Mesenteric fat pad (tissue), 1 donor: ENCODE data around the gene TRIM32. TPM values are rescaled to one million over a fixed set of nuclear protein-coding genes. Genes with fewer than 3 reads are reported as not detected.

ENCODE experiments used
- DNase-seq: peaks from one replicate; pipeline ENCODE4 v3.0.0-alpha.2; 2020; ENCODE audit warnings: low spot score
- long read RNA-seq: library from polyadenylated mRNA; unstranded; transcript quantifications from one replicate; pipeline ENCODE4 v2.0.0, GENCODE V29; 2020
- total RNA-seq: library from RNA; stranded (reverse); fragmentation: NEBNext Ultra II Directional; extraction: Animal tissue kit (Norgen Biotek cat#: 25700); gene quantifications from one replicate; pipeline ENCODE4 v1.2.1, GENCODE V29; 2021
- donor health status: DM: yes; HTN: yes; CAD: no.

The TRIM32 gene, protein sequence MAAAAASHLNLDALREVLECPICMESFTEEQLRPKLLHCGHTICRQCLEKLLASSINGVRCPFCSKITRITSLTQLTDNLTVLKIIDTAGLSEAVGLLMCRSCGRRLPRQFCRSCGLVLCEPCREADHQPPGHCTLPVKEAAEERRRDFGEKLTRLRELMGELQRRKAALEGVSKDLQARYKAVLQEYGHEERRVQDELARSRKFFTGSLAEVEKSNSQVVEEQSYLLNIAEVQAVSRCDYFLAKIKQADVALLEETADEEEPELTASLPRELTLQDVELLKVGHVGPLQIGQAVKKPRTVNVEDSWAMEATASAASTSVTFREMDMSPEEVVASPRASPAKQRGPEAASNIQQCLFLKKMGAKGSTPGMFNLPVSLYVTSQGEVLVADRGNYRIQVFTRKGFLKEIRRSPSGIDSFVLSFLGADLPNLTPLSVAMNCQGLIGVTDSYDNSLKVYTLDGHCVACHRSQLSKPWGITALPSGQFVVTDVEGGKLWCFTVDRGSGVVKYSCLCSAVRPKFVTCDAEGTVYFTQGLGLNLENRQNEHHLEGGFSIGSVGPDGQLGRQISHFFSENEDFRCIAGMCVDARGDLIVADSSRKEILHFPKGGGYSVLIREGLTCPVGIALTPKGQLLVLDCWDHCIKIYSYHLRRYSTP
- 19.8 TPM for total RNA-seq
- long read RNA-seq, transcript TRIM32-201 (2 exons, 3,688 nt), result minor isoform, 10 of 28 reads
- long read RNA-seq, transcript TRIM32-203 (2 exons, 3,717 nt), result major isoform, 12 of 28 reads
- long read RNA-seq, partial matches to known transcripts, result 5 of 28 reads
- long read RNA-seq, other reads (novel, unspliced or antisense), result 1 of 28 reads

- DNase-seq, result peak; percentile 97
These were observed at the start of gene TRIM32 for GRCh38 chr9:116687074-116687753. Gene TRIM32, plus strand, starts transcription at chr9:116687305. Its CDS starts 10,438 bp downstream, at chr9:116697743.

- DNase-seq, result no peak
These were observed 47.8 kb upstream of the TRIM32 start for GRCh38 chr9:116639251-116639741.

DNA sequence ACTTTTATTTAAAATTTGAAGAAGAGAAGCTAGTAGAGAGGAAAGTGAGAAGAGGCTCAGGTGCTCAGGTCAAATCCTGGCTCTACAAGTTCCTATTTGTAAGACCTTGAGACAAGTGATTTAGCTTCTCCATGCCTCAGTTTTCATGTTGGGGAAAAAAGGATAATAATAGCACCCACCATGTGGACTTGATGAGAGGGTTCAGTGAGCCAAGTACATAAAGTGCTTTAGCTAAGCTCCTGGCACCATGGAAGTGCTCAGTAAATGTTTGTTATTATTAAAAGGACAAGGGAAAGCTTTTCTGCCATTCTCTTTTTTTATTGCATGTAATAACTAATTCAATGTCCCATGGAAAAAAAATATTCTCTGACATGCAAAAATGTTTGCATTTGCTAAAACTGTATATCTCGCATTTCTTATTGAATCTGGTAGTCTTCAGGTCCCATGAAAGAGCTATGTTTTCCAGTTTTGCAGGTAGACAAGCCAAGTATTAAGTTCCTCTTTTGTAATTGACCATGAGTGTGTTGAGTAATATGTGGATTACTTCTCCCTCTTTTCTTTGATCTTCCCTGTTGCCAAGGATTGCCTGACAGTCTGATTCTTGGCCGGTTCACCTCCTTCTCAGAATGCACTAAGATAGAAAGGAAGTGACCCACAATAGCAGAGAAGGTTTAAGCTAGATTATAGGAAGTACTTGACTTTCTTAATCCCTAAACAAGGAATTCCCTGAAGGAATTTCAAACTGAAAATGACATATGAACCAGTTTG is 45.6 kb upstream of the TRIM32 start:
- DNase-seq, result no peak

DNA sequence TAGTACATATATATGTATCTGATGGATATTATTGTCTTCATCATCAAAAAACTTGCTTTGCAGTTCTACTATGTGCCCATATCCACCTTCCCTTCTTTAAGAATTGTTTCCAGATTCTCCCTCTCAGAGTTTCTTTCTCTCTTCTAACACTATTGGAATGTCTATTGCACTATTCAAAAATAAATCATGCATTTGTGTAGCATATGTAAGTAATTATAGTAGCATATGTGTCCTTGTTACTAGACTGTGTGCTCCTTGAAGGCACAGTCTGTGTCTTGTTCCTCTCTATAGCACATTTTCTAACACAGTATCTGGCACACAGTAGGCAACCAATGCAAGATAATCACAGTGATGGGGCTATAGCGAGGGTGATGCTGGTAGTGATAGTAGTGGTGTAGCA is 43.4 kb upstream of the TRIM32 start:
- no peak for DNase-seq

DNA sequence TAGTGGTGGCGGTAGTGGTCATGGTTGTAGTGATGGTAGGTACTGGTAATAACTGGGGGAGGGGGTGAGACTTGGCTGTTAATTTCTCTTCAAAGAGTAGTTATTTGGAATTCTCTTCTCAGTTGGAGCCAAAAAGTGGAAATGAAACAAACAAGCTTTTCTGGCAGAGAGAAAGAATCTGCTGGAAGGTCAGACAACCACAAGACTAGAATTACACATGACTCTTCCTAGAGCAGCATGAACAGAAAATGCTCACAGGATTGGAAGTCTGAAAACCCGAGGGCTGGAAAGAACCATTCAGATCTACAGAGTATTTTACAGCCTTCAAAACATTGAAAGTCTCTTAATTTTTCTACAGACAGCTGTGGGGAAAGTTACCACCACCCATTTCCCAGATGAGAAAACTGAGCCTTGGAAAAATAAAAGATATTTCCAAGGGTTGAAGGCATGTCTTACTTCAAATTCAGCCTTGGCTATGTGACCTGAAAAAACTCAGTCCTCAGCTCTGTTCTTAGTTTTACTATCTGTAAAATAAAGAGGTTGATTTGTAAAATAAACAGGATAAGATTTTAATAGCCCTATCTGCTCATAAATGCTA is 42.9 kb upstream of the TRIM32 start:
- no peak for DNase-seq

GRCh38 chr9:116646661-116647514 is 40.2 kb upstream of the TRIM32 start:
- DNase-seq, result no peak

- no peak for DNase-seq
These were observed 39.6 kb upstream of the TRIM32 start for GRCh38 chr9:116647515-116647809.

GRCh38 chr9:116653348-116654058 is 33.6 kb upstream of the TRIM32 start:
- DNase-seq, result no peak

- no peak for DNase-seq
These were observed 33.1 kb upstream of the TRIM32 start for GRCh38 chr9:116654059-116654355.

GRCh38 chr9:116656501-116656971 is 30.6 kb upstream of the TRIM32 start:
- DNase-seq, result no peak

DNA sequence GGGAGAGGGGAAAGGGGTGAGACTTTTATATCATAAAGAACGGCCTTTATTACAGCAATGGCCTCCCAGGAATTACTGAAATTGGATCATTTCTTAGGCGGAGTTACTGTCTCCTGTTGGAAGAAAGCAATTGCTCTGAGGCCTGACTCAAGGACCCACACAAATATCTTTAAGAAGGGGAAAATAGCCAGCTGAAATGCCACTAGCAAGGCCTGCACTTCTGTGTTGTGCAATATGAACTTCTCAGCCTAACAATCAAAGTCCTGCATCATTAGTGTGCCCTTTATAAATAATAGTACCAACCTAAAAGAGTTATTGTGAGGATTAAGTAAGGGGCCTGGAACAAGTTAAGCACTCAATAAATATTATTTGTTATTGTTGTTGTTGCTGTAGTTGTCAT is 30.1 kb upstream of the TRIM32 start:
- DNase-seq, result no peak

DNA sequence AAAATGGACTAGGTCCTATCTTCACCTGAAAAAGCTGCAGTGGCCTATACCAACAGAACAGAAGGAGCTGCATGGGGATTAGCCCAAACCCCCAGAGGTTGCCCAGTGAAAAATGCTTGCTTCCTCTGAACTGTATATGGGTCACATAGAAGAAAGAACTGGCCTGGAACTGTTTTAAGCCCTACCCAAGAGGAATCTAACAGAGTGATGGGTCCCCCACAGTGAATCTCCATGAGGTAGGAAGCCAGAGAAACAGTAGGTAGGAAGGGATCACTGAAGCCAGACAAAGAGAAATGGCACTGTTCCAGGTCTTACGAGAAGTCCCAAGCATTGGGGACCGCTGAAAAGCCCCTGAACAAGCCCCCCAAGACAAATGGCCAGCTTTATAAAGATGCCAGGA is 28.8 kb upstream of the TRIM32 start:
- no peak for DNase-seq

GRCh38 chr9:116661037-116661954 is 25.8 kb upstream of the TRIM32 start:
- DNase-seq, result no peak

GRCh38 chr9:116662646-116663310 is 24.3 kb upstream of the TRIM32 start:
- DNase-seq, result no peak

GRCh38 chr9:116663581-116663980 is 23.5 kb upstream of the TRIM32 start:
- no peak for DNase-seq

DNA sequence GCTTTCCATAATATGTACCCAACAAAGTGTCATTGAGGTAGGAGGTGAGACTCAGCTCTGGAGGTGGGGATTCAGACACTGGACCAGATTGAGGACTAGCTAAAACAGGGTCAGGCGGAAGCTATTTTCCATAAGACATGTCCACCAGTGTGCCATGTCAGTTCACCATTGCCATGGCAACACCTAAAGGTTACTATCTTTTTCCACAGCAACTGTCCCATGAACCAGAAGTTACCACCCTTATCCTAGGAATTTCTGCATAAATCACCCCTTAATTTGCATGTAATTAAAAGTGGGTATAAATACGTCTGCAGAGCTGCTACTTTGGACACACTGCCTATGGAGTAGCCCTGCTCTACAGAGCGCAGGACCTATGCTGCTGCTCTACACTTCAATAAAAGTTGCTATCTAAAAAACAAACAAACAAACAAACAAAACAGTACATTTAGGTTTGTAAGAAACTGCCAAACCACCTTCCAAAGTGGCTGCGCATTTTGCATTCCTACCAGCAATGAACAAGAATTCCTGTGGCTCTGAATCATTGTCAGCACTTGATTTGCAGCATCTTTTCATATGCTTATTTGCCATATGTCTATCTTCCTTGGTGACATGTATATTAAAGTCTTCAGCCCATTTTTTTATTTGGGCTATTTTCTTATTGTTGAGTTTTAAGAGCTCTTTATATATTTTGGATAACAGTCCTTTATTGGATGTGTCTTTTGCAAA is 18.0 kb upstream of the TRIM32 start:
- DNase-seq, result no peak

DNA sequence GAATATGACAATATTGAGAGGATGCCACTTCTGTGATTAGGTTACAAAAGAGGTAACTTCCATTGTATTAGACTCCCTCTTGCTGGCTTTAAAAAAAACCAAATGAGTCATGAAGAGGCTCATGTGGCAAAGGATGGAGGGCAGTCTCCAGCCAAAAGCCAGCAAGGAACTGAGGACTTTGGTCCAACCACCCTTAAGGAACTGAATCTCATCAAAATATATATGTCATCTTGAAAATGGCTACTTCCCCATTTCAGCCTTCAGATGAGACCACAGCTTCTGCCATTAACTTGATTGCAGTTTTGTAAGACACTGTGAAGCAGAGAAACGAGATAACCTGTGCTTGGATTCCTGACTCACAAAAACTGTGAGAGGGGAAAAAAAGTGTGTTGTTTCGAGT is 15.5 kb upstream of the TRIM32 start:
- DNase-seq, result no peak
